Activated T-helper 17 cell treated with anti-CD3 and anti-CD28 coated beads, Interleukin-2, amount 50 U/mL, for 72 hours (primary cell): ENCODE data around the gene NDUFAF2. TPM values are rescaled to one million over a fixed set of nuclear protein-coding genes. Genes with fewer than 3 reads are reported as not detected.
"Not testable (repeated sequence)": the region's sequence is repeated elsewhere in the genome, so short reads cannot be mapped to it uniquely, and the experiment has no call there.

Experiments
- ATAC-seq: fragments of 150-1000 bp; cut with Tn5 transposase; replicated peaks from 2 replicates; pipeline ENCODE4 v1.10.0; 2021; ENCODE audit warnings: mild to moderate bottlenecking, moderate library complexity
- H3K27ac Mint-ChIP-seq: one replicate; pipeline ENCODE4 v1.8.0; 2022; ENCODE audit warnings: mixed read lengths
- H3K27me3 Mint-ChIP-seq: one replicate; pipeline ENCODE4 v1.8.0; 2022; ENCODE audit warnings: mixed read lengths
- H3K36me3 Mint-ChIP-seq: one replicate; pipeline ENCODE4 v1.8.0; 2022; ENCODE audit warnings: low read depth, mild to moderate bottlenecking, mixed read lengths
- H3K4me1 Mint-ChIP-seq: one replicate; pipeline ENCODE4 v1.8.0; 2022; ENCODE audit warnings: mixed read lengths
- H3K4me3 Mint-ChIP-seq: one replicate; pipeline ENCODE4 v1.8.0; 2022; ENCODE audit warnings: mild to moderate bottlenecking, mixed read lengths
- H3K9me3 Mint-ChIP-seq: one replicate; pipeline ENCODE4 v1.8.0; 2022; ENCODE audit warnings: mixed read lengths
- total RNA-seq, 2 donors: library from RNA; stranded (reverse); gene quantifications; one replicate each; pipeline ENCODE4 v1.2.3, GENCODE V29; 2022

Gene NDUFAF2
- total RNA-seq, 2 donors from 2014 or later: 13.6 to 30.4 TPM

DNA sequence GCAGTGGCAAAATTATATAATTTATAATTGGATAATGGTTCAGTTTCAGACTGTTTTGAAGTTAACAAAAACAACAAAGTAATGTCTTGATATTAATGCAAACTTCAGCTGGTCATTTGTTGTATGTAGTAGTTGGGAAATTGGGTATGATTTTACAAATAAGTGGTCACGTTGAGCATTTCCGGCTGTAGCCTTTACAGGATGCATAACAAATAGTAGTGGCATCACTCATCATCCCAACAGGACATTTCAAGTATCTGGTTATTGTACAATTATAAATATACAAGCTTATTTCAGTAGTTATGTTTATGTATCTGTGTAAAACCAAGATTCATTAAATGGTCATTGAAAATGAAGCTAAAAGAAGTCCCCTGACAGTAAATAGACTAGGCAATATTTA, 144.3 kb downstream of the NDUFAF2 start:
- peaks cover 5% of the 10 kb centered on the region for H3K9me3 Mint-ChIP-seq

DNA sequence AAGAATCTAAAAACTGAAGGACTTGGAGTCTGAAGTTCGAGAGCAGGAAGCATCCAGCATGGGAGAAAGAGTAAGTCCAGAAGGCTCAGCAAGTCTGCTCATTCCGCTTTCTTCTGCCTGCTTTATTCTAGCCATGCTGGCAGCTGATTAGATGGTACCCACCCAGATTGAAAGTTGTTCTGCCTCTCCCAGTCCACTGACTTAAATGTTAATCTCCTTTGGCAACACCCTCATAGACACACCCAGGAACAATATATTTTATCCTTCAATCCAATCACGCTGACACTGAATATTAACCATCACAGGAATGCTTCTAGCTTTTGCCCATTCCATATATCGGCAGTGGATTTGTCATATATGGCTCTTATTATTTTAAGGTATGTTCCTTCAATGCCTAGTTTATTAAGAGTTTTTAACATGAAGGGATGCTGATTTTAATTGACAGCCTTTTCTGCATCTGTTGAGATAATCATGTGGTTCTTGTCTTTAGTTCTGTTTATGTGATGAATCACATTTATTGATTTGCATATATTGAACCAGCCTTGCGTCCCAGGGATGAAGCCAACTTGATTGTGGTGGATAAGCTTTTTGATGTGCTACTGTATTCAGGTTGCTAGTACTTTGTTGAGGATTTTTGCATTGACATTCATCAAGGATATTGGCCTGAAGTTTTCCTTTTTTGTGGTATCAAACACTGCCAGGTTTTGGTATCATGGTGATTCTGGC, 148.2 kb downstream of the NDUFAF2 start:
- not testable (repeated sequence) for ATAC-seq, H3K27ac Mint-ChIP-seq, H3K36me3 Mint-ChIP-seq, H3K4me3 Mint-ChIP-seq, H3K9me3 Mint-ChIP-seq, H3K27me3 Mint-ChIP-seq, H3K4me1 Mint-ChIP-seq

More for the DNA sequence above, 144.3 kb downstream of the NDUFAF2 start:
- no peak for ATAC-seq
- H3K36me3 Mint-ChIP-seq: peaks cover 3% of the 10 kb centered on the region
- H3K4me1 Mint-ChIP-seq: no peaks in the 10 kb centered on the region
- H3K27me3 Mint-ChIP-seq: no peaks in the 10 kb centered on the region
- no peak overlapping the region for H3K27ac Mint-ChIP-seq
- H3K4me3 Mint-ChIP-seq: no peak overlapping the region

DNA sequence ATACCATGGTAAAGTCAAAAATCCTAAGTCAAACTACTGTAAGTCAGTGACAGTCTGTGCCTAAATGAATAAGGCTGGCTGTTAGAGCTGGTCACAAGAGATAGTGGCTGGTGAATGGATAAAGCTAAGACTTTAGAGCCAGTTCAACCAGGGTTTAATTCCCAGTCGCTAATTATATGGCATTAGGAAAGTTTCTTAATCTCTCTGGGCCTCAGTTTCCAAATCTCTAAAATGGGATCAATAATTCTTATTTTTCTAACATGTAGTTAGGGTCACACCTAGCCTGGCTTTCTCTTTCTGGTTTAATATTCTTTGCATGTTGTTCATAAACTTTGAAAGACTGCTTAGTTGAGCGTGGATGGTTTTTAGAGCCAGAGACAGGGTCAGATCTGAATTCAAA, 152.5 kb downstream of the NDUFAF2 start:
- Mint-ChIP-seq H3K9me3 (peaks cover 10% of the 10 kb centered on the region), H3K36me3 (peaks cover 23% of the 10 kb centered on the region), H3K27me3 (no peaks in the 10 kb centered on the region), H3K27ac (no peak overlapping the region), H3K4me3 (no peak overlapping the region), H3K4me1 (no peaks in the 10 kb centered on the region)
- no peak for ATAC-seq

DNA sequence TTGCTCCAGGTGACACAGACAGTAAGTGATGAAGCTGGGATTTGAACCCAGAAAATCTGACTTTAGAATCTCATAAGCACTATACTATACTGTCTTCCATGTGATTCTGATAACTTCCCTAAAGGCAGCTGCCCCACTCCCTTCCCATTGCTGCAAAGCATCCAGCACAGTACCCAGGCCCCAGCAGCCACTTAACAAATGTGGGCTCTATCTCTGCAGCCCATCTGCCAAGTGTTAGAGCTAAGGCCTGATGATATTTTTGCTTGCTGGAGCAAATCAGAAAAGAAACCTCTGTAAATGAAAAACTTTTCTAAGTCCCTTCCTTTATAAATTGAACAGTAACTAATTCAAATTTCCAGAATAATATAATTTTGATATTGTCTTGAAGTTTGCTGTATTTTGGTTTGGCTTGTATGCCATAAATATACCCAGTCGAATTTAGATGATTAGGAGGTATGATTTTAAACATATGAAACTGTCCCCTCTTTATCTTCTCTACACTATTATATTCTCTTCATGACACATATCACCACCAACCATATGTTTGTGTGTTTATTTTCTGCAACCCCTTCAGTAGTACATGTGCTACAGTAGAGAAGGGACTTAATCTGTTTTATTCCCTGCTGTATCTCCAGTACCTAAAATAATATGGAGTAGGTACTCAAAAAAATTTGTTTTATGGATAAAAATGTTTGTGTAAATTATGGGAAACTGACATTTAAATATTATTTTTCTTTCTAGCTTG, 153.4 kb downstream of the NDUFAF2 start:
- H3K36me3 Mint-ChIP-seq: peaks cover 27% of the 10 kb centered on the region
- H3K9me3 Mint-ChIP-seq: peaks cover 10% of the 10 kb centered on the region
- H3K4me3 Mint-ChIP-seq: no peak overlapping the region
- ATAC-seq: no peak
- no peaks in the 10 kb centered on the region for H3K27me3 Mint-ChIP-seq
- H3K27ac Mint-ChIP-seq: no peak overlapping the region
- no peaks in the 10 kb centered on the region for H3K4me1 Mint-ChIP-seq

DNA sequence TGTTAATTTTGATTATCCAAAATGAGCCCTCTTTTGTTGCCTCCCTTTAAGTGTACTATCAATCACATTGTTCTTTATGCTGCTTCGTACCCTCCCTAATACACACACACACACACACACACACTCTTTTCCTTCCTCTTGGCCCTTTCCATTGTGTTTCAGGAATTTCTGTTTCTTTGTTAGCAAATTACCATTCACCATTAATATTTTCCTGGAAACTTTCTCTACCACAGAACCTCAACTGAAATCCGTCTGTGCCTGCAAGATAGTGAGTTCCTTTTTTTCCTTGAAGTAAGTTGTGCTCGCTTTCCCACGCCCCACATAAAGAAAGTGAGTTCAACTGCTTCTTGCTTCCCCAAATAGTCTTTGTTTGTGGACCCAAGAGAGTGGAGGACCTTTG, 155.4 kb downstream of the NDUFAF2 start:
- H3K36me3 Mint-ChIP-seq: peaks cover 28% of the 10 kb centered on the region
- H3K4me3 Mint-ChIP-seq: no peak overlapping the region
- peaks cover 7% of the 10 kb centered on the region for H3K9me3 Mint-ChIP-seq
- H3K4me1 Mint-ChIP-seq: no peaks in the 10 kb centered on the region
- no peak for ATAC-seq
- H3K27me3 Mint-ChIP-seq: no peaks in the 10 kb centered on the region
- H3K27ac Mint-ChIP-seq: no peak overlapping the region

DNA sequence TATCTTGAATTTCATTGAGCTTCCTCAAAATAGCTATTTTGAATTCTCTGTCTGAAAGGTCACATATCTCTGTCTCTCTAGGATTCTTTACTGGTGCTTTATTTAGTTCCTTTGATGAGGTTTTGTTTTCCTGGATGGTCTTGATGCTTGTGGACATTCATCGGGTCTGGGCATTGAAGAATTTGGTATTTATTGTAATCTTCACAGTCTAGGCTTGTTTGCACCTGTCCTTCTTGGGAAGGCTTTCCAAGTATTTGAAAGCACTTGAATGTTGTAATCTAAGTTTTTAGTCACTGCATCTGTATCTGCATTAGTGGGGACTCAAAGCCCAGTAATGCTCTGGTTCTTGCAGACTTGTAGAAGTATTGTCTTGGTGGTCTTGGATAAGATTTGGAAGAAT, 169.4 kb downstream of the NDUFAF2 start:
- Mint-ChIP-seq H3K9me3 (peaks cover 7% of the 10 kb centered on the region), H3K36me3 (peaks cover 14% of the 10 kb centered on the region), H3K27ac (no peak overlapping the region), H3K4me1 (no peaks in the 10 kb centered on the region), H3K4me3 (no peak overlapping the region), H3K27me3 (no peaks in the 10 kb centered on the region)
- ATAC-seq: no peak

DNA sequence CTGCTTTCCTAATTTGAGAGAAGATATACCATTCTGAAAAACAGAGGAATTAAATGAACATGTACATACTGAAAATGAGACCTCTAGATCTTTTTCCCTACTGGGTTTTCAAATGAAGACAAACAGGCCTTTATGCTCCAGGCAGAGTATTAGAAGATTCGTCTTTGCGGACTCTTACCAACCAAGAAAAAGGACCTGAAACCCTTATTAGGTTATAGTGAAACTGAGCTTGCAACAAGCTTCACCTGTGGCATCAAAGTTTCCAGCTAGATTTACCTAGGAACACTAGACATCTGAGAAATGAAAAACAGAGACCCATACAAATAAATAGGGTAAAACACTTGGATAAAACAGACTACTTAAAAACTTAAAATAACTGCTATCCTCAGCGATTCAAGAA, 171.0 kb downstream of the NDUFAF2 start:
- peaks cover 7% of the 10 kb centered on the region for H3K9me3 Mint-ChIP-seq
- ATAC-seq: no peak
- H3K4me3 Mint-ChIP-seq: no peak overlapping the region
- peaks cover 14% of the 10 kb centered on the region for H3K36me3 Mint-ChIP-seq
- H3K4me1 Mint-ChIP-seq: no peaks in the 10 kb centered on the region
- no peak overlapping the region for H3K27ac Mint-ChIP-seq
- H3K27me3 Mint-ChIP-seq: no peaks in the 10 kb centered on the region

DNA sequence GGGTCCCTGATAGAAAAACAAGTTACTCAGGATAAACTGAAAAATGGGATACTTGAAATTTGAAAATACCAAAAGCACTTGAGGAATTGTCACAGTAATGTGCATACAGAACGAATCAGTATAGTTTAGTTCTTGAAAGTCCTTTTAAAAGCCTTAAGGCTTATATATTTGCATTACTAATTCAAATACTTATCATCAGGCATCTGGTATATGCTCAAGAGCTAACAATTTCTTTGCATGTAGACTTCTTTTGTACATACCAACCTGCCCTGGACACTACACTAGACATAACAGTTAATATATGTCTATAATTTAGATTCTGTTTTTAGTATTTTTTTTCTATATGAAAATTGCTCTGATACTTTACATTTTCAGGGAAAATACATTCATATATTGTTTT, 174.1 kb downstream of the NDUFAF2 start:
- Mint-ChIP-seq H3K9me3 (no peaks in the 10 kb centered on the region), H3K36me3 (no peaks in the 10 kb centered on the region), H3K27ac (no peak overlapping the region), H3K4me1 (no peaks in the 10 kb centered on the region), H3K27me3 (no peaks in the 10 kb centered on the region), H3K4me3 (no peak overlapping the region)
- no peak for ATAC-seq

DNA sequence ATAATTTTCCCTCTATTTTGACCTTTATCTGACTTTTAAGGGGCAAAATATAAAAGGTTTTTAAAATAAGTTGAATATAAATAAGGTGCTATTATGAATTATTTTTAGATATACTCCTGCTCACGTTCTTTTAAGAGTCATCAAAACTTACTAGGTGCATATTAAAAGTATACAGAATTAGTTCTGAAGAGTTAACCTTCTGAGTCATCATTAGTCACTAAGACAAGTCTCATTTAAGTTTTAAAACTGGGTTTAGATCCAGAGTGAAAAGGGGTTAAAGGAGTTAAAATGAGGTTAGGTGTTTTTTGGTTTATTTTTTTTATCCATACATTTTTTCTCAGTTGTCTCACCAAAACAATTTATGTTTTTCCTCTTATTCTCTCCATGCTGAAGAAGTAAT, 175.5 kb downstream of the NDUFAF2 start:
- H3K27me3 Mint-ChIP-seq: no peaks in the 10 kb centered on the region

DNA sequence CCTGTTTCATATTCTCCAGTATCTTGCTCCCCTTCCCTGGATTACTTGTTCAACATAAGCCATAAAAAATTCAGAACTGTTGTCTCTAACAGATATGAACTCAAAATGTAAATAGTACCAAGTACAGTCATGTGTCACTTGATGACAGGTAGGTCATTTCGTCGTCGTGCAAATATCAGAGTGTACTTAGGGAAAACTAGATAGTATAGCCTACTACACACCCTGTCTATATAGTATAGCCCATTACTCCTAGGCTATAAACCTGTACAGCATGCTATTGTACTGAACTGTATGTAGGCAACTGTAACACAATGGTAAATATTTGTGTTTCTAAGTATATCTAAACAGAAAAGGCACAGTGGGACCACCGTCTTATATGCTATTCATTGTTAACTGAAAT, 178.1 kb downstream of the NDUFAF2 start:
- H3K27ac Mint-ChIP-seq: no peak overlapping the region
- H3K4me3 Mint-ChIP-seq: no peak overlapping the region
- H3K9me3 Mint-ChIP-seq: peaks cover 3% of the 10 kb centered on the region
- H3K36me3 Mint-ChIP-seq: peaks cover 6% of the 10 kb centered on the region
- no peaks in the 10 kb centered on the region for H3K4me1 Mint-ChIP-seq
- no peak for ATAC-seq
- H3K27me3 Mint-ChIP-seq: no peaks in the 10 kb centered on the region

More for the DNA sequence above, 175.5 kb downstream of the NDUFAF2 start:
- H3K4me1 Mint-ChIP-seq: no peaks in the 10 kb centered on the region
- H3K9me3 Mint-ChIP-seq: no peaks in the 10 kb centered on the region
- ATAC-seq: no peak
- no peaks in the 10 kb centered on the region for H3K36me3 Mint-ChIP-seq
- H3K27ac Mint-ChIP-seq: no peak overlapping the region
- no peak overlapping the region for H3K4me3 Mint-ChIP-seq

DNA sequence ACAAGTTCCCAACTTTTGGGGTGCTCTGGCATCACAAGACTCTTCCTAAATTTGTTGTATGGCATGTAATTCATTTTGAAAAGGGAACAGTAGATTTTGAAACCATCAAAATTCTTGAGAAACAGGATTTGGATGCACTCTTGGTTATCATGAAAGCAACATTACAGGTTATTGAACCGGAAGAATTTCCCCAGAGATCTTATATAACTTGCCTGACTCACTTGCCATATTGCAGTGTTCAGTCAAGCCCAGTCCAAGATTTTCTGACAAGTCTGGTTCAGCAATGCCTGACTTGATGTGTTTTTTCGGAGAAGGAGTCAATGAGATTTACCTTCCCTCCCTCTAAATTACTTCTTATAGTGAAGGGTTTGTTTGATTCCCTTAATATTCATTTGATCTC, 185.3 kb downstream of the NDUFAF2 start:
- Mint-ChIP-seq H3K4me3 (no peak overlapping the region), H3K4me1 (no peaks in the 10 kb centered on the region), H3K27me3 (no peaks in the 10 kb centered on the region), H3K27ac (no peak overlapping the region), H3K36me3 (peaks cover 6% of the 10 kb centered on the region), H3K9me3 (peaks cover 3% of the 10 kb centered on the region)
- no peak for ATAC-seq

DNA sequence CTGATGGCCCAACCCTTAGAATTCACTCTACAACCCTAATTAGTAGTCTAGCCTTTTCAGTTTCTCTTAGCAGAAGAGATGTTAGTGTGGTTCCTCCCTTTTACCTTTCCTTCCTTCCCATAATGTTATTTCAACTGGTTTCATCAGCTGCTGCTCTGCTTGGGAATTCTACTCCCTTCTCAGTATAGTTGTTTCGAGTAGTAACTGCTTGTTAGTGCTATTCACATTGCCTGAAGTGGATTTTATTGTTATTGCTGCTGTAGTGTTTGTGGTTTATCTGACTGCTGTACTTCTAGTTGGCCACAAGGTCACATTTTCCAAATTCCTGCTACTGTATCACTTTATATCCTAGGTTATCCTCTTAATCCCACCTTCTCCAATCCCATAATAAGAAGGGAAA, 187.6 kb downstream of the NDUFAF2 start:
- Mint-ChIP-seq H3K27ac (no peak overlapping the region), H3K4me1 (no peaks in the 10 kb centered on the region), H3K27me3 (no peaks in the 10 kb centered on the region), H3K9me3 (no peaks in the 10 kb centered on the region), H3K36me3 (no peaks in the 10 kb centered on the region), H3K4me3 (no peak overlapping the region)
- no peak for ATAC-seq

DNA sequence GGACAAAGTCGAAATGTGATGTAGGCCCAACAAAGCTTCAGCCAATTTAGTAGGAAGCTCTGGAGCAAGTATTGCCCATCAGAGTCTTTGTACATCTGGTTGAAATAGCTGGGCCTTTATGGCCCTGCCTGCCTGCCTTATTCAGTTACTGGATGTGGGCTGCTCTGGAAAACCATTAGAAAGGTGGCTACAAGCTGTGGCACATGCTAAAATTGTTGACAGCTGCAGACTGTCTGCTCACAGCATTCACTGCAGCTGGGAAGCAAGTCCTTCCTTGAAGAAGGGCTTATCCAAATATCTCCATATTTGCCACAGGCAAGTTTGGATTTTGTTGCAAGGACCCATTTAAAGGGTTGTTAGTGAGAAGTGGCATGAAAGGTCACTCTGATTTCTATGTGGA, 192.8 kb downstream of the NDUFAF2 start:
- Mint-ChIP-seq H3K27ac (no peak overlapping the region), H3K4me1 (no peaks in the 10 kb centered on the region), H3K27me3 (no peaks in the 10 kb centered on the region), H3K4me3 (no peak overlapping the region), H3K36me3 (no peaks in the 10 kb centered on the region), H3K9me3 (no peaks in the 10 kb centered on the region)
- no peak for ATAC-seq

DNA sequence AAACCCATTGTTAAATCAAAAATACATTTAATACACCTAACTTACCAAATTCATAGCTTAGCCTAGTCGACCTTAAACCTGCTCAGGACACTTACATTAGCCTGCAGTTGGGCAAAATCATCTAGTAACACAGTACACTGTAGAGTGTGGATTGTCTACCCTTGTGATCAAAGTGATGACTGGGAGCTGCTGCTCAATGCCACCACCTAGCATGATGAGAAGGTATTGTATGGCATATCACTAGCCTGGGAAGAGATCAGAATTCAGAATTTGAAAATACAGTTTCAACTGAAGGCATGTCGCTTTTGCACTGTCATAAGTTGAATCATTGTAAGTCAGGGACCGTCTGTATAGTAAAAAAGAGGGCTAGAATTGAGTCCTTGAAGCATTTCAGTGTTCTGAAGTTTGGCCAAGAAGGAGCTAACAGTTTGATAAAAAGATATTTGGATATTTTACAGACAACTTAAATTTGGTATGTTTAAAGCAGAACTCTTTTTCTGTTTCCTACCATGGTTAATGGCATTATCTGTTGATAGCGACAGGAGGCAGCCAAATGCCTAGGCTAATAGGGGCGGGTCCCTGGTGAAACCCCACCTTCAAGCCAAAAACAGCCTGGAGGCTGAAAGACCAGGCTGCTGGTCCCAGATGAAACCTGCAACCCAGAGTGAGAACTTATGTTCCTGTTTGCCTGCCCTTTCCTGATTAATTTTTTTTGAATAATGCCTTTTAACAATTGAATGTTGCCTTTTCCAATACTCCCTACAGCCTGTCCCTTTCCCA, 194.3 kb downstream of the NDUFAF2 start:
- no peak overlapping the region for H3K27ac Mint-ChIP-seq
- H3K36me3 Mint-ChIP-seq: no peaks in the 10 kb centered on the region
- no peaks in the 10 kb centered on the region for H3K9me3 Mint-ChIP-seq
- no peaks in the 10 kb centered on the region for H3K4me1 Mint-ChIP-seq
- ATAC-seq: no peak
- no peak overlapping the region for H3K4me3 Mint-ChIP-seq
- no peaks in the 10 kb centered on the region for H3K27me3 Mint-ChIP-seq

DNA sequence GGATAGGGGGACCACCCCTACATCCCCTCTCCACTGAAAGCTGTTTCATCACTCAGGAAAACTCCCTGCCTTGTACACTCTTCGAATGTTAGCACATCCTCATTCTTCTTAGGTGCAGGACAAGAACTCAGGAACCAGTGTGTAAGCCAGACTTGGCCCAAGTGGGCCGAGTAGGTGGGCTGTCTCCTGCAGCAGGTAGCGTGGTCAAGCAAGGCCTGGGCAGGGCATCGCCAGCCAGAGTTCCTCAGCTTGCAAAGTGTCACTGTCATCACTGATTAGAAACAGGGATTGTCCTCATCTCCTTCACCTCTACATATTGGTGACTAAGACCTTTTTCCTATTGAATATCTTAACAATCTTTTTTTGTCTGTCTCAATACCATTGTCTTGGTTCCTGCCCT, 194.9 kb downstream of the NDUFAF2 start:
- ATAC-seq: no peak
- H3K27me3 Mint-ChIP-seq: no peaks in the 10 kb centered on the region
- H3K27ac Mint-ChIP-seq: no peak overlapping the region
- no peaks in the 10 kb centered on the region for H3K4me1 Mint-ChIP-seq
- H3K36me3 Mint-ChIP-seq: no peaks in the 10 kb centered on the region
- H3K4me3 Mint-ChIP-seq: no peak overlapping the region
- no peaks in the 10 kb centered on the region for H3K9me3 Mint-ChIP-seq
